ENCODE measurements around the gene PPP3CA.
"Not testable (repeated sequence)": the region's sequence is repeated elsewhere in the genome, so short reads cannot be mapped to it uniquely, and the experiment has no call there.

Gene PPP3CA

DNA sequence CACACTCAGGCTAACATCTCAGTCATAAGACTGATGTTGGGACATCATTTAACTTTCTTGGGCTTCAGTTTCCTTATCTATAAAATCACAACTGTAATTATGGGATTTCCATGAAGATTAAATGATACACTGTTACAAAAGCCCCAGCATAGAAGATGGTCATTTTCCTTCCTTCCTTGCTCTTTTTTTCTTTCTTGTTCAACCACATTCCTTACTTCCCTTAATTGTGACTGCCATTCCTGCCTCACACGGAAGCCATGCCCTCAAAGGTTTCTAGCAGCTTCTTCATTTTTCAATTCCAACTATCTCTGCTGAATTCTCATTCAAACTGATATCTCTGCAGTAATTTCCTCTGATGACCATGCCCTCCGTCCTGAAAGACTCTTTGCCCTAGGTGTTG lies 311.8 kb downstream of the PPP3CA start:
- peak; percentile 15 to 19 for DNase-seq

DNA sequence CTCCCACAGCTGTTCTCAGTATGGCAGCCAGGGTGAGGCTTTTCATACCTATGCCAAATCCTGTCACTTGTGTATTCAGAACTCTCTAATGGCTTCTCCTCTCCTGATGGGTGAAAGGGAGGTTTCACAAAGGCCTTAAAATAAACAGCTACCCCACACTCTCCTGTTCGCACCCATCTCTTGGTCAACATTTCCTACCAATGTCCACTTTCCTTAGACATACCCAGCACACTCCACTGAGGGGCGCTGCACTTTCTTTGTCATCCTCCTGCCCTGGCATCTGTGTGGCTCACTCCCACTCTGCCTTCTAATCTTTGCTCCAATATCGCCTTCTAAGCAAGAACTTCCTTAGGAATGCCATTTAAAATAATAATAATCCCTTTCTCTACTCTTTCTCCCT lies 313.3 kb downstream of the PPP3CA start:
- DNase-seq = no peak

DNA sequence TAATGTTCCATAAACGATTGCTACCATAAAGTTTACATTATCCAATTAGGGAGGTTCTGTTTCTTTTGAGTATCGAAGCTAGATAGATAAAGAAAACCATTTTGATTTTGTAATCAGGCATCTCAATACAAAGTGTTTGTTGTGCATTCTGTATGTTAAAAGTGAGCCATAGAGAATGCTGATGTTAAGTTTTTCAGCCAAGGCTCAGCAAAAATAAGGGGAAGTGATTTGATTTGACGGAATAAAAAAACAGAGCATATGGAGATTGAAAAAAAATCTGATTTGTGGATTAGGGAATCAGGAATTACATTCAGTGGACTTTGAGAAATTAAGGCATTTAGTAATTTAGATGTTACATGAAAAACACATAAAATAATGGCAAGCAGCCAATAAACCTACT lies 314.8 kb downstream of the PPP3CA start:
- DNase-seq = no peak

DNA sequence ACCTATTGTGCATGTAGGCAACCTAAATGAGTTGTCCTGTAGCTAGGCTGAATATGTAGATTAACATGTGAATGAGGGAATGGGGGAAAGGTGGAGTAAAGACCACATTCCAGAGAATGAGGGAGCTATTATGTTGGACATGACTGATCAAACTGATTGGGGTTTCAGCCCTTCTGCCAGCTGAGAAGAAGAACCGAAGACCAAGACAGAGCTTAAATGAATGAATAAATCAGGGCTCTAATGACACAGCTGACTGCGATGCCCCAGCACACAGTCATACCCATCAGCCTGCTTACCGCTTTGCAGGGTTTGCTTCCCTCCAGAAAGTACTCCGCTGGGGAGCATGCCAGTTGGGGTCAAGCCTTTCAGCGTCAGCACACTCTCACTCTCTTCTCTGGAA lies 315.4 kb downstream of the PPP3CA start:
- no peak for DNase-seq

DNA sequence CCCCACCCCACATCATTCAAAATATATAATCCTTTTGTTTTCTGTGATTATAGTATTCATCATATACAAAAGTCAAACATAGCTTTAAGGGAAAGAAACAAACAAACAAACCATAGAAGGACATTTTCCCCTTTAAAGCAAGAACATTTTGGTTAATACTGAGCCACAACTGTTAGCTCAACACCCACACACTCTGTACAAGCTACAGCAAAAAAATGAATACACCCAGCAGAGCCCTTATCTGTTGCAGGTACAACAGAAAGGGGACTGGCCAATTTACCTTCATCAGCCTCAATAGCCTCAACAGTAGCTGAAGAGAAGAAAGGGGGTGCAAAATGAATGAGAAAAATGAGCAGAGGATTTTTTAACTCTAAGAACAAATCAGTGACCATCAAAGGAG lies 318.4 kb downstream of the PPP3CA start:
- DNase-seq = no peak

DNA sequence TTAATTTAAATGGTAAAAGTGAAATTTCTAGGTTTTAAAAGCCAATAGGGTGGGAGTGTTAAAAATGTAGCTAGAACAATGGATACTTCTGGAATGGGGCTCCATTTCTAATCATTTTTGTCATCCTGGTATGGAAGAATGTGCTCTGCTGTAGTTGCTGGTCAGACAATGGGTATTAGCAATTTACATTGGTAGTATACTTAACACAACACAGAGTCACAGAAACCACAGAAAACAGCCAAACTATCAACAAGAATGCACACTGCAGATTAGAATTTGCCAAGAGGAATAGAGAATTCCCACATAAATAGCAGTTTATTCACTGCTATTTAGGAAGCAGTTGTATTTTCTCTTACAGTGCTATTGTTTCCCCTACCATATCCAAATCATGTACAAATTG lies 319.6 kb downstream of the PPP3CA start:
- no peak for DNase-seq

DNA sequence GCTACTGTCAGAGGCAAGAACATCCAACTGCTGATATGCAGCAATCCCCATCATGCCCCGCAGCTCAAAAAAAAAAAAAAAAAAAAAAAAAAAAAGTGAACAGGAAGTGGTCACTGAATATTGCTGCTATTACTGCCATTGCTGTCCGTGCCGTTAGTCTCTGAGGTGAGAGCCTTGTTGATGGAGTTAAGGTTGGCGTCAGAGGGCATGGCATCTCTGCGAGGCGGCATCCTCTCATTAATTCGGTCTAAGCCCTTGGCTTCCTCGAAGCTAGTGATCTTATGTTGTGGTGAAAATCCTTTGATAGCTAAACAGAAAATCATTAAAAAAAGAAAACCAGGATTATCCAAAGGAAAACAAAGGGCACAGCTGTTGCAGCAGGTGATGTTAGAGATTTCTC lies 321.6 kb downstream of the PPP3CA start:
- DNase-seq = no peak

DNA sequence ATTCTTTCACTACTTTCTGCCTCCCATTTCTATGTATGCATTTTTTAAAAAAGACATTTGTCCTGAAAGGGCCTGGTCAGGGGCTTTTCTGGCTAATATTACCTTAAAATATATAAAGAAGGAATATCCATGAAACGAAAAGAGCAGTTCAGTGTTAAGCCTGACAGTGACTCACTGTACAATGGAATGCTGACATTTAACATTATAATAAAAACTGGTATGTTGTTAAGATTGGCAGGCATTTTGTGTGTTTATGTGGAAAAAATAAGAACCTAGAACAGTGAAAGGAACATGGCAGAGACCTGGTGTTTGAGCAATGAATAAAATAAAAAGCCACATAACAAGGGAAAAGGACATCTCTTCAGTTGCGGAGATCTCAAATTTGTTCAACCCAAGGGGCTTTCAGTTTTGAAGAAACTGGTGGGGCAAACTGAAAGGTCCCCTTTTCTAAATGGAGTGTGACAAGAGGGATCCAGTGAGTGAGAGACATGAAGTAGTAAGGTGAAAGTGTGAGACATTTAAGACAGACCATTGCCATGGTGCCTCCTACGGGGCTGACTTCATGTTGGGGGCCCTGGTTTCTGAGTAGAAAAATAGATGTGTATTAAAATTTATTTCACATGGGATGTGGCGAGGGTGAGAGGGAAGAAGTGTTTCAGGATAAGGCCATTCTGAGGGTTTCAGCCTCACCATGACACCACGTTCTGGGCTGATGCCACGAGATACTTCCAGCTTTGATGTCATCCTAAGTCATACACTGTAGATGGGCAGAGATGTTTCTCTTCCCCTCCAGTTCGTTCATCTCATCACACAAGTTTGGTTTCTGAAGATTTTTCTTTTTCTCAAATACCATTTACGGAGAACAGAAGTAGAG lies 324.9 kb downstream of the PPP3CA start:
- DNase-seq = no peak

DNA sequence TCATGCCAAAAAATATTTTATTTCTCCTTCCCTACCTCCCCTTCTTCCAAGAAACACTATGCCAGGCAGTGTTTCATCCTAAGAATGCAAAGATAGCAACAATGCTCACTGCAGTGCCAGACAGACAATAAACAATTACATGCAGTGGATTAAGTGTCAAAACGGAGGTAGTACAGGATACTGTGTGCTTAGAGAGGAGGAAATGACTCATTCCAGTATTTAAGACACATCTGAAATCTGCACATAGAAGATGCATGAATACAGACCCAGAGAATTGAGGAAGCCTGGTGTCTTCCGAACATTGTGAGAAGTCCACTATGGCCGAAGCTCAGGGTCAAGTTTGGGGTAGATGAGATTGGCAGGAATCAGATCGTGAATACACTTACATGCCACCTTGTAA lies 326.4 kb downstream of the PPP3CA start:
- peak; percentile 12 to 37 for DNase-seq

DNA sequence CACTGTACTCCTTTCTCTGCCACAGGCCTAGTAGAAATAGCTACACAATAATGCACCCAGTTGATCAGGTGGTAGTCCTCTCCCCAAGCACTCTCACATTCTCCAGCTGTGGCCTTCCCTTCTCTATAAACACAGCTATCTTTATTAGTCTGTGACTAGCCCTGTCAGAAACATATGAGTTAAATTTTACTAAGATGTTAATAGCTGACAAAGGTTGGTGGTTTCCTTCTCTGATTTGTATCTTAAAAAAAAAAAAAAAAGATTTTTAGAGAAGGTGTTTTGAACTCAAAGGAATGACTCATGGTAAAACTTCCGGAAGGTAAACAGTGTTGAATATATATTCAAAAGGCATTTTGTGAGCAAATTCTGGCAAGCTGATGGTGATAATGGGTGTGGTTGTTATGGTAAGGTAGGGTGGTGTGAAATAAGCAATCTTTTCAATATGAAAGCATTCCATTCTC lies 327.4 kb downstream of the PPP3CA start:
- DNase-seq = no peak

DNA sequence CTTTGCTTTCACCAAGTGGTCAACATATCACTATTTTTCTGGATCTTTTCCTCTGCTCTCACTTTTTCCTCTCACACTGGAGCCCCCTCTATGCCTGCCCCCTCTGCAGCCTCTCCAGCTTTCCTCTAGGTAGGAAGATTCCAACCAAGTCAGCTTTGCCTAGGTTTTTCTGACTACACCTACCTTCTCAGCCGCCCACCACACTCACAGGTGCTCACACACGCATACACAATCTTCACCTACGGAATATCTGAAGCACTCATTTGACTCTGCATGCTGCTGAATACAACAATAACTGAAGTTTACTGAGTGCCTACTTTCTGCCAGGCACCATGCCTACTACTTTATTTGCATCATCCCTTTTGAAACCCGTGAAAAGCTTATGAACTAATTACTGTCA lies 328.0 kb downstream of the PPP3CA start:
- no peak for DNase-seq

DNA sequence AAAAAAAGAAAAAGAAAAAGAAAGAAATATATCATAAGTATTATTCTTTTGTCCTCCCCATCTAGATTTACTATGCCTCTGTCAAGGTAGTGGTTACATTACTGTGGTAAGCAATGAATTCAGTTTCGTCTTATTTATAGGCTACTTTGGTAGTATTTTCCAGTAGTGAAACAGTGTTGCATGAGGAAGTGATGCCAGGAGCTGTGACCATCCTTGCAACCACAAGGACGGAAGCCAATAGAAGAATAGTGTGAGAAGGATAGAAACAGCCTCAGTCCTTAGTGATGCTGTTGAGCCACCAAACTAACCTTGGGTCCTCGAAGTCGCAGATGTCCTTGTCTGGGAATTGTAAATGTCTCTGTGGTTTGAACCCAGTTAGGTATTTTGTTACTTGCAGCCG lies 328.5 kb downstream of the PPP3CA start:
- peak in 1 of 2 donors; percentile 1 for DNase-seq

DNA sequence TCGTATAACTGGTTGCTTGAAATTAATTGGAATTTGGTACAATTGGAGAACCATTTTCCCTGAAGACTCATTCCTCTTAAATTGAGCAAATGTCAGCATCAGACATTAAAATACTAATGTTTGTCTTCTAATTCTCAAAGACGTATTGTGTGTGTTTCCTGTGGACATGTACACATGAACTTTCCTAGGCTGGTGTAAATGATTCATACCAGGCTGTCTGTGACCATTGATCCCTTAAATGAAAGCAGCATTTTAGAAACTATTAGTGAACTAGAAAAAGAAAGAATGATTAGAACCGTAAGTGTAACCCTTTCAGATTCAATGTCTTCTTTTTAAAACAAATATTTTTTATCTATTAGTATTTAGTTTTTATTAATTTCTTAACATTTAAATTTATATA lies 332.9 kb downstream of the PPP3CA start:
- no peak for DNase-seq

DNA sequence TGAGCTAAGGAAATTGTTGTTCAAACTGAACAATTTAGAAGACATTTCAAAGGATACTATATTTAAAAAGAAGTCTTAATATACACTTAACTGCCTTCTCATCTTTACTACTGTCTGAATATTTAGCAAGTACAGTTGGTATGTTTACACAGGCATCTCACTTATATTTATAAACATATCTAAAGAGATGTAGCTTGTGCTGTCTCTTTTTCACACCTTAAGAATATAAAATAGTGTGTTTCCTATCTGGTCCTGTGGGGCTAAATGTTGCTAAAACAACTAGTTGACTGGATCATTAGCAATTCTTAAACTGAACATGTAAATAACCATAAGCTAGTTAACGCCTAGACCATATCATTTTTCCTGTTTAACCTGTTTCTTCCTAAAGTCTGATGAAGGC lies 336.3 kb downstream of the PPP3CA start:
- no peak for DNase-seq

DNA sequence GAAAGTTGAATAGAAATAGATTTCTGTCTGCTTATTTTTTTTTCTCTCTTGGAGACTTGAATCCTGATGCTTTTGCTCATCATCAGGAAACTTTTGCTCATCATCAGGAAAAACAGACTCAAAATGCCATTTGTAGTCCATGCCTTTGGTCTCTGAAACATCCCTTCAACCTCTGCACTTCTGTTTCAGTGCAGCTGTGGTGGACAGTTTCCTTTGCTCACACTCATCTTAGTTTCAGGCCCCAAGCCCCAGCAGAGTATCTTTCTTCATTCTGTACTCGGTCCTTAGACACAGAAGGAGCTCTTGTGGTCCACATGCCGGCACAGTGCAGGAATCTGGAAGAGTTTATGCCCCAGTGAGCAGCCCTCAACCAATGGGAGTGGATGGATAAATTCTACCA lies 337.9 kb downstream of the PPP3CA start:
- DNase-seq = no peak

DNA sequence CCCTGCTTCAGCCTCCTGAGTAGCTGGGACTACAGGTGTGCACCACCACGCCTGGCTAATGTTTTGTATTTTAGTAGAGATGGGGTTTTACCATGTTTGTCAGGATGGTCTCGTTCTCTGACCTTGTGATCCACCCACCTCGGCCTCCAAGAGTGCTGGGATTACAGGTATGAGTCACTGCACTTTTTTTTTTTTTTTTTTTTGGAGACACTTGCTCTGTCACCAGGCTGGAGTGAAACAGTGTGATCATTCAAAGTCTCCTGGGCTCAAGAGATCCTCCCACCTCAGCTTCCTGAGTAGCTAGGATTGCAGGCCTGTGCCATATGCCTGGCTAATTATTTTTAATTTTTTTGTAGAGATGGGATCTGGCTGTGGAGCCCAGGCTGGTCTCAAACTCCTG lies 338.8 kb downstream of the PPP3CA start:
- no peak for DNase-seq

DNA sequence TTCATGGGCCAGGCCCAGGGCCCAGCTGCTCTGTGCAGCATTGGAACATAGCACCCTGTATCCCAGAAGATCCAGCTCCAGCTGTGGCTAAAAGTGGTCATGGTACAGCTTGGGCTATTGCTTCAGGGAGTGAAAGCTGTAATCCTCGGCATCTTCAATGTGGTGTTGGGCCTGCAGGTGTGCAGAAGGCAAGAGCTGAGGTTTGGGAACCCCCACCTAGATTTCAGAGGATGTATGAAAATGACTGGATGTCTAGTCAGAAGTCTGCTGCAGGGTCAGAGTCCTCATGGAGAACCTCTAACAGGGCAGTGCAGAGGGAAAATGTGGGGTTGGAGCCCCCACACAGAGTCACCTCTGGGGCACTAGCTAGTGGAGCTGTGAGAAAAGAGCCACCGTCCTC lies 341.7 kb downstream of the PPP3CA start:
- DNase-seq = no peak

DNA sequence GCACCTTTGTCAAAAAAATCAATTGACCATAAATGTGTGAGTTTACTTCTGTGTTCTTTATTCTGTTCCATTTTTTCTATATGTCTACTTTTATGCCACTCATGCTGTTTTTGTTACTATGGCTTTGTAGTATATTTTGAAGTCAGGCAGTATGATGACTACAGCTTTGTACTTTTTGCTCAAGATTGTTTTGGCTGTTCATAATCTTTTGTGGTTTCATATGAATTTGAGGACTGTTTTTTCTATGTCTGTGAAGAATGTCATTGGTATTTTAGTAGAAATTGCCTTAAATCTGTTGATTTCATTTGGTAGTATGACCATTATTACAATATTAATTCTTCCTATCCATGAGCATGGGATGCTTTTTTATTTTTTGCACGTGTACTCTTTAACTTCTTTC lies 346.8 kb downstream of the PPP3CA start:
- no peak for DNase-seq

DNA sequence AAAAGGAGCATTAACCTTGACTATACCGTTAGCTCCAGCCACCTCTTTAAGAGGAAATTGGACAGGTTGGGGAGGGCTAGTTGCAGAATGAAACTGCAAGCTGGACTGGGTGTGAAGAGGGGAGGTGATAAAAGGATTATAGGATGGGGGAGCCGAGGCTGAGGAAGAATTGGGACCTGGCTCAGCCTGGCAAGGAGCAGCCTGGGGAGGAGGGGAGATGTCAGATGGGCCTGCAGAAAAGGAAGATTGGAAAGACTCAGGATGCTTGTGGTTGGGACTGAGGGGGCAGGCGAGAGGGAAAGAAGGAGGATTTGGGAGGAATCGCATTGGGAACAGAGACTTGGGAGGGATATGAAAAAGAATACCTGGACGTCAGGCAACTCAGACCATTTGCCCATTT lies 351.7 kb downstream of the PPP3CA start:
- DNase-seq = no peak

DNA sequence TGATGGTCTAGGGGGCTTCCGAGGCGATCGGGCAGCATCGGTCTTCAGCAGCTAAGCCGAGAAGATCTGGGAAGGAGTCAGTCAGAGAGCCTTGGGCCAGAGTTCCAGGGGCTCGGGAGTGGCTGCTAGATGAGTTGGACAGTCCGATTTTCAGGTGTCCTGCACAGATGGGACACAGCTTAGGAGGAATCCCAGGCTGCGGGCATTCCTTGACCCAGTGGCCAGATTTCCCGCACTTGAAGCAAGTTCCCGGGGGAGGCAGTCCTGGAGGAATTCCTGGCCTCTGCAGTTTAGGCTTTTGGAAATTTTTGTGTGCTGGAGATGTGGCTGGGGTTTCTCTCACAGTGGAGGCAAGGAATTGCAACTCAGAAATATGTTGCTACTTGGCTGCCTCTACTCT lies 352.3 kb downstream of the PPP3CA start:
- not testable (repeated sequence) for DNase-seq

DNA sequence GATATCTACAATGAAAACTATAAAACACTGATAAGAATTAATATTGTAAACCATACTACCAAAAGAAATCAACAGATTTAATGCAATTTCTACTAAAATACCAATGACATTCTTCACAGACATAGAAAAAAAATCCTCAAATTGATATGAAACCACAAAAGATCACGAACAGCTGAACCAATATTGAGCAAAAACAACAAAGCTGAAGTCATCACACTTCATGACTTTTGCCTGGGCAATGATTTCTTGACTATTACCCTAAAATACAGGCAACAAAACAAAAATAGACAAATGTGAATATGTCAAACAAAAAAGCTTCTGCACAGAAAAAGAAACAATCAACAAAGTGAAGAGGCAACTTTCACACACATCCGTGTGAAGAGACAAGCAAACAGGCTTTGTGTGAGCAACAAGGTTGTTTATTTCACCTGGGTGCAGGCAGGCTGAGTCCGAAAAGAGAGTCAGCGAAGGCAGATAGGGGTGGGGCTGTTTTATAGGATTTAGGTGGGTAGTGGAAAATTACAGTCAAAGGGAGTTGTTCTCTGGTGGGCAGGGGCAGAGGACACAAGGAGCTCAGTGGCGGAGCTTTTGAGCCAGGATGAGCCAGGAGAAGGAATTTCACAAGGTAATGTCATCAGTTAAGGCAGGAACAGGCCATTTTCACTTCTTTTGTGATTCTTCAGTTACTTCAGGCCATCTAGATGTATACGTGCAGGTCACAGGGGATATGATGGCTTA lies 355.8 kb downstream of the PPP3CA start:
- not testable (repeated sequence) for DNase-seq

DNA sequence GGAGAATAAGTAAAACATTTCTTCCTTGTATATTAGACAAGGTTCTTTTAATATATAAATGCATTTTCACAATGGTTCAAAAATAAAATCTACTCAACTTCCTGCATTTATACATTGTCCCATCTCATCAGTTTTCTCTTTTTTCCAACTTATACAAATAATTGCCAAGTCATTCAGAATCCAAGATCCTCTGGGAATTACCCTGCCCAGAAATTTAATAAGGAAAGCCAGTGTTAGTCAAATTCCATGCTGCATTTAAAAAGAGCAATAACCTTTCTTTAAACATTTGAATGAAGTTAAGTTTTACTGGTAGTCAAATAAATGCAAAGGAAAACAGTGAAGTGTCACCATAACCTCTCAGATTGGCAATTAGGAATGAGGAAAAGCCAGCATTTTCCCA lies 357.9 kb downstream of the PPP3CA start:
- DNase-seq = no peak

DNA sequence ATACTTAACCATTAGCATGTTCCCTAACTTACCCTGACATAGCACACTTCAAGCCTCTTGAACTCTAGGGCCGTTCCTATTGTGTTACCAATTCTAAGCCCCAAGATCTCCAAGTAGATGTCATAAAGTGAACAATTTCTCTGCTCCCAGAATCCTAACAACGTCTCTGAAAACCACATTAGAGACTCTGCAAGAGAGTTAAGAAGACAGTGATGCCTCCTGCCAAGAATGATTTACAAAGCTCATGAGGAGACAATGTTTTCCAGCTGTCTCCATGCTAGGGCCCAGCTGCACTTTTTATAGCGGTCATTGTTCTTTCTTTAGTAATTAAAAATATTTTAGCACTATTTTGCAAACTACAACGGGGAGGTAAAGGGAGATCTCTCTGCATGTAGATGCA lies 358.4 kb downstream of the PPP3CA start:
- DNase-seq = no peak

DNA sequence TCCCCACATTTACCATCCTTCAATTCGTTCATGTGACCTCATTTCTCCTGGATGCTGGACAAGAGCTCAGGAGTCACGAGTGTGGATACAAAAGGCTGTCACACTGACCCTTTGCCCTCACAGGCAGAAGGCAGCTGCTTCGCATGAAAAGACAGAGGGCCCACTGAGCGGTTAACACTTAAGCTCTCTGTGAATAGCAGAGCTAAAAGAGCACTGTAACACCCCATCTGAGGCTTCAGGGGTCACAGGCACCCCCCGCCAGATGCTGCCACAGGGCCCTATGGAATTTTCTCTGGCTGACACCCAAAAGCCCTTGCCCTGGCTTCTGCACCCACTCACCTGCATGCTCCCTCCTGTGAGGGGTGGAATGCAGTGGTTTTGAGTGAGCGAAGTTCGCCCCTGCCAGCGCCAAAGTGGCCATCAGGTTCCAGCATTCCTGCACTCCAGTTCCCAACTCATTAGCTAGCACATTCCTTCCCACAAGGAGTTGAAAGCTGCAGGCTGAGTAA lies 360.9 kb downstream of the PPP3CA start:
- DNase-seq = no peak
